Tibial artery (tissue), 4 donors: ENCODE data around the gene CST11.
A peak's percentile ranks its signal among the peaks of the same experiment; 100 is the strongest.

ENCODE experiments used
- DNase-seq, 2 donors: peaks; one replicate each; pipeline ENCODE4 v3.0.0-alpha.2; 2019
- H3K27ac ChIP-seq, 2 donors: fragments of 200-600 bp; sonication (generic) in 1 of 2; 1 replicate in 1 of 2; 2 replicates in 1 of 2; pipeline ENCODE4 v1.5.1; 2018 to 2019; ENCODE audit warnings: mild to moderate bottlenecking in 1 of 2
- H3K27me3 ChIP-seq, 2 donors: fragments of 200-600 bp; sonication (generic) in 1 of 2; one replicate each; pipeline versions ENCODE4 v1.5.1 to v1.6.0; 2016 to 2019
- H3K36me3 ChIP-seq, 3 donors: fragments of 200-600 bp; sonication (generic) in 2 of 3; one replicate each; pipeline ENCODE4 v1.5.1; 2016 to 2019; ENCODE audit warnings: mild to moderate bottlenecking in 2 of 3
- H3K4me1 ChIP-seq, 4 donors: fragments of 200-600 bp; sonication (generic) in 2 of 4; 1 replicate in 3 of 4; 2 replicates in 1 of 4; pipeline ENCODE4 v1.5.1; 2016 to 2019
- H3K4me3 ChIP-seq, 2 donors: fragments of 200-600 bp; sonication (generic) in 1 of 2; 1 replicate in 1 of 2; 2 replicates in 1 of 2; pipeline ENCODE4 v1.5.1; 2018 to 2019; ENCODE audit warnings: mild to moderate bottlenecking in 2 of 2
- H3K9me3 ChIP-seq, 3 donors: fragments of 200-600 bp; sonication (generic) in 1 of 3; one replicate each; pipeline ENCODE4 v1.5.1; 2016 to 2019
- CTCF ChIP-seq, 2 experiments: fragments of 200-600 bp in 1 of 2; fragments of 450-650 bp in 1 of 2; IDR thresholded peaks; one replicate each; pipeline ENCODE4 v1.5.1; 2017 to 2019; ENCODE audit warnings: antibody characterized with exemption in 2 of 2, mild to moderate bottlenecking in 1 of 2, moderate library complexity in 1 of 2
- intact Hi-C: fragments of 100-400 bp; cut with DNase I; formaldehyde crosslinking; loops from one replicate; pipeline ENCODE4 v1.15.0; 2023; ENCODE audit warnings: low total_unique reads

Gene CST11

GRCh38 chr20:23434521-23435313, 18.0 kb downstream of the CST11 start:
- intact Hi-C loops: no loop called here
- Histone ChIP-seq H3K9me3 (no peaks in the 10 kb centered on the region), H3K27ac (no peak overlapping the region), H3K4me3 (no peak overlapping the region), H3K27me3 (no peaks in the 10 kb centered on the region), H3K4me1 (peaks cover 0 to 4% (median 2%) of the 10 kb centered on the region in 4 donors), H3K36me3 (no peaks in the 10 kb centered on the region)
- no peak for DNase-seq
- no peak for TF ChIP-seq CTCF (IDR thresholded peaks at IDR 0.05)

- Histone ChIP-seq H3K4me1 (peaks cover 0 to 4% (median 2%) of the 10 kb centered on the region in 4 donors), H3K27ac (no peak overlapping the region), H3K9me3 (no peaks in the 10 kb centered on the region), H3K27me3 (no peaks in the 10 kb centered on the region), H3K4me3 (no peak overlapping the region), H3K36me3 (no peaks in the 10 kb centered on the region)
- no peak for DNase-seq
- TF ChIP-seq CTCF (IDR thresholded peaks at IDR 0.05): no peak
- intact Hi-C loops: no loop called here
These were observed 19.0 kb downstream of the CST11 start for GRCh38 chr20:23433628-23434027.

GRCh38 chr20:23425129-23425528, 27.5 kb downstream of the CST11 start:
- peaks cover 0 to 5% (median 4%) of the 10 kb centered on the region in 4 donors for H3K4me1 ChIP-seq
- intact Hi-C loops: loop anchor here (10.0 kb wide), 1 partner anchor 210 kb away; the partner anchor contains the start of gene CST3
- H3K9me3 ChIP-seq: no peaks in the 10 kb centered on the region
- TF ChIP-seq CTCF (IDR thresholded peaks at IDR 0.05): no peak
- H3K4me3 ChIP-seq: no peak overlapping the region
- H3K36me3 ChIP-seq: no peaks in the 10 kb centered on the region
- H3K27me3 ChIP-seq: no peaks in the 10 kb centered on the region
- no peak for DNase-seq
- H3K27ac ChIP-seq: no peak overlapping the region

- peak; percentile 75 to 85 for TF ChIP-seq CTCF (IDR thresholded peaks at IDR 0.05)
- no peaks in the 10 kb centered on the region for H3K9me3 ChIP-seq
- H3K27me3 ChIP-seq: no peaks in the 10 kb centered on the region
- H3K4me1 ChIP-seq: peaks cover 0 to 15% (median 9%) of the 10 kb centered on the region in 4 donors
- peak within 1 kb of the TSS; percentile 100 for H3K4me3 ChIP-seq
- intact Hi-C loops: loop anchor here (5.0 to 10.0 kb wide), 2 partner anchors 74 to 214 kb away; partner anchors contain the start of gene CST3
- H3K27ac ChIP-seq: peak within 1 kb of the TSS; percentile 94 to 98
- DNase-seq: peak; percentile 94 to 95
- no peaks in the 10 kb centered on the region for H3K36me3 ChIP-seq
These were observed 31.4 kb downstream of the CST11 start, which contains the start of gene NAPB for GRCh38 chr20:23420943-23421931. Gene NAPB, minus strand, starts transcription at chr20:23421488. Its CDS starts 86 bp downstream, at chr20:23421402.
